SU-DHL-6 (cell line): Measurements from ENCODE around the gene ANKRD40CL.

Source experiments
- CTCF ChIP-seq: fragments of 200-600 bp; sonication (generic); IDR thresholded peaks from one replicate; pipeline ENCODE4 v1.5.1; 2017; ENCODE audit warnings: antibody characterized with exemption, mild to moderate bottlenecking, low read length, moderate library complexity; ENCODE audit not compliant: insufficient read depth, poor library complexity, severe bottlenecking
- EZH2phosphoT487 ChIP-seq: fragments of 200-600 bp; sonication (generic), shearing (Covaris generic); conservative IDR thresholded peaks from 2 replicates; pipeline ENCODE4 v1.6.1; 2018; ENCODE audit warnings: mild to moderate bottlenecking, antibody characterized with exemption, low read length, moderate library complexity, mixed read lengths

GRCh38 chr17:50808888-50809287, 41.6 kb upstream of the ANKRD40CL start:
- TF ChIP-seq CTCF: no peak
- TF ChIP-seq EZH2phosphoT487: no peak
